NCI-H1694 treated with DMSO at 0.1 percent for 48 hours (cell line): ENCODE results near the gene ZNG1A.
"Not testable (repeated sequence)": the region's sequence is repeated elsewhere in the genome, so short reads cannot be mapped to it uniquely, and the experiment has no call there.

Experiments
- DNase-seq: peaks from one replicate; lab custom pipeline; 2025; lab: John Stamatoyannopoulos, UW

Gene ZNG1A

GRCh38 chr9:178140-178825 is 573 bp downstream of the ZNG1A start:
- DNase-seq, result not testable (repeated sequence)

- DNase-seq, result not testable (repeated sequence)
Measured at GRCh38 chr9:169757-170156, 9.1 kb downstream of the ZNG1A start.

GRCh38 chr9:159871-160270 is 19.0 kb downstream of the ZNG1A start:
- not testable (repeated sequence) for DNase-seq

DNA sequence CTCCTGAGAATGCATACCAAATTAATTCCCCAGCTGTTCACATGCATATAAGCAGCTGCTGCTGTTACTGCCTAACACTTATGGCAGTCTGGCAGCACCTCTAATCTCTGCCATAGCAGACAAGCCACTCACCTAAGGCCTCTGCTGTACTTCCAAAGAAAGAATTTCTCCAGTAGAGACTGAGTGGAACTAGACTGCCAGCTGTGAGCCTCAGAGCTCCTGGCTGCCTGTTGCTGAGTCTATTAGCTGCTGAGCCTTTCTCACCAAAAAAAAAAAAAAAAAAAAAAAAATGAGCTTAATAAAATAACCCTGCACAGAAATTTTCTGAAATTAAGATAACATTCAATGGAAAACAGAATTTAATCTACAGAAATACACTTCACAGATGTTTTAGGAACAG is 27.7 kb downstream of the ZNG1A start:
- not testable (repeated sequence) for DNase-seq

GRCh38 chr9:139880-140279 is 39.0 kb downstream of the ZNG1A start:
- not testable (repeated sequence) for DNase-seq

DNA sequence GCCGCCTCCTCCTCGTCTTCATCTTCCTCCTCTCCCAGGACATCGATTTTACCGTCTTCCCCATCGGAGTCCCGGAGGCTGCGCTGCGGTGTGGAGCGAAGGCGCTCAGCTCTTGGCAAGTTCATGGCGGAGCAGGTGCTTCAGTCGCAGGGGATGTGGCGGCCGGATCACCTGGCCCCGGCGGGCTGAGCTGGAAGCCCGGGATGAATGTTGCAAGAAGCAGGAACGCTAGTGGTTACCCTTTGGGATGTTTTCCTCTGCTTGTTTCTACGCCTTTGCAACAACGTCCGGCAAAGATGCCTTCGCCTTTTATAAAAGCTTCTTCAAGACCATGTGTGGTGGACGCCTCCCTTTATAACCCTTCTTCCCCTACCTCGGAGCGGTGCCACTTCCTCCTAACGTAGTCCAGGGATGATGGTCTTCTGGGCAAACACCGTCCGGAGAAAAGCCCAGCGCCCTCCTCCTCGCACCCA is 60.8 kb downstream of the ZNG1A start, which contains the start of gene FOXD4:
Gene FOXD4, minus strand, starts transcription at position 423 of the 473 bp plus-strand sequence. Its CDS starts 298 bp downstream, at position 125.
- not testable (repeated sequence) for DNase-seq

DNA sequence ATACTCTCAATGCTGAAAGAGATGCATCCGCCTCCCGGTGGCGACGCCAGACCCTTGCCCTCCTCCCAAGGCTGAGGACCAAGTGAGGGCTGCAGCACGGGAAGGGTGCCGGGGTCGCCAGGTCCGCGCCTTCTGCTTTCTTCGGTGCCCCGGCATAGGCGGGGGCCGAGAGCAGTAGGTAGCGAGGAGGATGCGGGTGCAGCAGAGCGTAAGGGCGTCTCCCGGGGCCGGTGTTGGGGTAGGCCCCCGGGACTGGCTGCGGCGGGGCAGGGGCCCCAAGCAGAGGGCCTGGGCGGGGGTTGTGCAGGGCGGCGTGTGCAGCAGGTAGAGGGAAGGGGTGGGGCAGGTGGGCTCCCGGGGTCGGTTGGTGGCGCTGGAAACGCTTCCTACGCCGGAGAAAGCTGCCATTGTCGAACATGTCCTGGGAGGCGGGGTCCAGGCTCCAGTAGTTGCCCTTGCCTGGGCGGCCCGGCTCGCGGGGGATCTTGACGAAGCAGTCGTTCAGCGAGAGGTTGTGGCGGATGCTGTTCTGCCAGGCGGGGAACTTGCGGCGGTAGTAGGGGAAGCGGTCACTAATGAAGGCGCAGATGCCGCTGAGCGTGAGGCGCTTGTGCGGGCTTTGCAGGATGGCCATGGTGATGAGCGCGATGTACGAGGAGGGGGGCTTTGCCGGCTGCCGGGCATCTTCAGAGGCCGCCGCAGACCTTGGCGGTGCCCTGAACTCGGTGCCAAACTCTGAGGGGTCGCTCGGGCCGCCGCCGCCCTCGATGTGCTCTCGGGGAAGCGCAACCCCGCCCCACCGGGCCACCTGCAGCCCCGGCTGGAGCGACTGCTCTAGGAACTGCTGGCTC is 61.5 kb downstream of the ZNG1A start:
- not testable (repeated sequence) for DNase-seq

- DNase-seq, result not testable (repeated sequence)
Measured at GRCh38 chr9:116239-117077, 62.4 kb downstream of the ZNG1A start.

GRCh38 chr9:115118-115451 is 63.8 kb downstream of the ZNG1A start:
- not testable (repeated sequence) for DNase-seq

- DNase-seq, result not testable (repeated sequence)
Measured at GRCh38 chr9:114267-115117, 64.4 kb downstream of the ZNG1A start.

DNA sequence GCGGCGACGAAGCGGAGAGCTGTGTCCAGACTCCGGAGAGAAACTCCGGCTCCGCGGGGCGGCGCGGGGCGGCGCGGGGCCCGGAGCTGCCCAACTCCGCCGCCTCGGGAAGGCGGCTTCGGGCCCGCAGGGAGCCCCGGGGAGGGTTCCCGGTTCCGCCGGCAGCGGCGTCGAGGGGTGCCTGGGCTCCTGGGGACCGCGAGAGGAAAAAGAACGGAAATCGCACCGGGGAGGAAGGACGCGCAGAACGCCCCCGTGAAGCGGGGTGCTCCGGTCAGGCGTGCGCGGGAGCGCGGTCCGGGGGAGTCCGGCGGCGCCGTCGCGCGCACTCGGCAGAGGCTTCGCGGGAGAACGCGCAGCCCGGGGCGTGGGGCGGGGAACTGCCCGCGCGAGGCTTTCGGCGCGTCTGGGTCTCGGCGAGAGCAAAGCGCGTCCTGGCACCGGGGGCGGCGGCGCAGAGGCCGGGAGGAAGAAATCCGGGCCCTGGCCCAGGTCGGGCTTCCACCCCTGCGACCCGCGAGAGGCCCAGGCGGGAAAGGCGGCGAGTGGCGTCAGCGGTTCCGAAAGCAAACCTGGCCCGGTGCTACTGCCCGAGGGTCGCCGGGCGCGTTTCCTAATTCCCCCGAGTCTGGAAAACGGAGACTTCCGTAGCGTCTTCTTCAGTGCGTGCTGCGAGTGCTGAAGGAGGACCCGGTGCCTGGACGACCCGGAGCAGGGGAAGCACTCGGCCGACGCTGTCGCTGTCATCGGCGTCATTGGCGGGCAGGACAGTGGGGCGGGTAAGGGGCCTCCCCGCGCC is 65.2 kb downstream of the ZNG1A start:
- not testable (repeated sequence) for DNase-seq

GRCh38 chr9:112589-113467 is 66.0 kb downstream of the ZNG1A start:
- DNase-seq, result not testable (repeated sequence)

DNA sequence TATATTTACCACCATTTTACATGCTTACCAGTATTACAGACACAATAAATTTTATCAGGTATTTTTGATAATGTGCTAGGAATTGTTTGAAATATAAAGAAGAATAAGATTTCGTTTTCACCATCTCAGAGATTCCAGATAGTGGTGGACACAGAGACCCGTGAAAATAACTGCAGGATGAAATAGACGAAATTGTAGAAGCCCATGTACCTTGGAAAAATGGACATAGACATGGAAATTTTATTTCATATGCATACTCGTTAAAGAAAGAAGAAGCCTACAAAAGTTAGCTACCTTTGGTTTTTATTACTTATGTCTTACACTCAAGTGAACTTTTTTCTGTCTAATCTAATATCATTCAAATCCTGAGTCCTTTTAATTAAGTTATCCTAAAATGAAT is 68.2 kb downstream of the ZNG1A start:
- not testable (repeated sequence) for DNase-seq

DNA sequence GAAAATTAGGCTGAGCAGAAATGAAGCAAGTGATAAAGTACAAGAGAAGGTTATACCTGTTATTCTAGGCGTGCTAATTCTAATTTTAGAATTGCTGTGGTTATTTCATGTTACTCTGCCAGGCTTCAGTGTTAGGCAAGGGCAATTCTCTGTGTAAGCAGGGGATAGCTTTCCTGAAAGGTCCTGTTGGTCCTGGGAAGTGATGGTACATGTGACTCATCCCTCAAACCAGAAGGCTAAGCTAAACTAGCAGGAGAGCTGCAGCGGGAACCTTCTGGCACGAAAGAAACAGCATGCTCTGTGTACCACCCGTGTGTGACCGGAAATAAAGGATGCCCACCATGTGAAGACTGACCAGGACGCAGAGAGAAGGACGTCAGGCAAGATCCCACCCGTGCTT is 69.3 kb downstream of the ZNG1A start:
- DNase-seq, result not testable (repeated sequence)

DNA sequence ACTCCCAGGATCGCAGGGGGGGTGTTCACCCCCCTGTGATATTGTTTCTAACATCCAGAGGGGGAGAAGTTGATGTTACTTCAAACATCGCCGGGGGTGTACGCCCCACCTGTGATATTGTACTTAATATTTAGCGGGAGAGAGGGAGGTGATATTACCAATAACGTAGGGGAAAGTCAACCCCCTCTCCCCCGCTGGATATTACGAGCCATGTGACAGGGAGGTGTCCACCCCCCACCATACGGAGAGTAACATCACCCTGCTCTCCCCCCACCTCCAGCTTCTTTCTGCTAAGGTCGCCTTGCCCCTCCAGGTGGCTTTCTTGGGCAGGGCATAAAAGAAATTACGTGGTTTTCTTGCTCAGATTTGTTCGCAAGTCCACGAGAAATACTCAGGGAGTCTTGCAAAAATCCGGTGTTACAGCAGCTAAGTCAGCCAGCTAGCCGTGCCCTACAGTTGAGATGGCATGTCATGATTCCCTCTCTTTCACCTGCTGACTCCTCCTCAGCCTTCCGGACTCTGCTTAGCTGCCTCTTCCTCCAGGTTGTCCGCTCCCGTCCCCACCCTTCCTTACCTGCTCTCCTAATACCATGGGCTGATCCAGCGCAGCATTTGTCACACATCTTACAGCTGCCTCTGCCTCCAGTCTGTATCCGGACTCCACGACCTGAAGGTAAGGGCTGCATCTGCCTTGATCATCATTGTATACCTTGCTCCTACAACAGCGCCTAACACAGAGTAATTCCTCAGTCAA is 69.9 kb downstream of the ZNG1A start:
- not testable (repeated sequence) for DNase-seq

DNA sequence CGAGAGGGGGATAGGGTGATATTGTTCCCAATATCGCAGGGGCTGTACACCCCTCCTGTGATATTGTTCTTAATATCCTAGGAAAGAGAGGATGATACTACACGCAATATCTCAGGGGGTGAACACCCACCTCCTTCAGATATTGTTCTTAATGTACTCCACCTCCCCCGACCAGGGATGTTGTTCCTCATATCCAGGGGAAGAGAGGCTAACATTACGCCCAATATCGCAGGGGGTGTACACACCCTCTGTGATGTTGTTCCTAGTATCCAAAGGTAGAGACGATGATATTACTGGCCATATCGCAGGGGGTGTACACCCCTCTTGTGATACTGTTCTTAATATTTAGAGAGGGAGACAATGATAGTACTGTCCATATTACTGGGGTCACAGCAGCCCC is 72.9 kb downstream of the ZNG1A start:
- DNase-seq, result not testable (repeated sequence)

GRCh38 chr9:100430-100829 is 78.4 kb downstream of the ZNG1A start:
- not testable (repeated sequence) for DNase-seq

GRCh38 chr9:99867-100266 is 79.0 kb downstream of the ZNG1A start:
- not testable (repeated sequence) for DNase-seq
